ENCODE results near the gene CHCHD3.

- TF ChIP-seq, protein P1, sequence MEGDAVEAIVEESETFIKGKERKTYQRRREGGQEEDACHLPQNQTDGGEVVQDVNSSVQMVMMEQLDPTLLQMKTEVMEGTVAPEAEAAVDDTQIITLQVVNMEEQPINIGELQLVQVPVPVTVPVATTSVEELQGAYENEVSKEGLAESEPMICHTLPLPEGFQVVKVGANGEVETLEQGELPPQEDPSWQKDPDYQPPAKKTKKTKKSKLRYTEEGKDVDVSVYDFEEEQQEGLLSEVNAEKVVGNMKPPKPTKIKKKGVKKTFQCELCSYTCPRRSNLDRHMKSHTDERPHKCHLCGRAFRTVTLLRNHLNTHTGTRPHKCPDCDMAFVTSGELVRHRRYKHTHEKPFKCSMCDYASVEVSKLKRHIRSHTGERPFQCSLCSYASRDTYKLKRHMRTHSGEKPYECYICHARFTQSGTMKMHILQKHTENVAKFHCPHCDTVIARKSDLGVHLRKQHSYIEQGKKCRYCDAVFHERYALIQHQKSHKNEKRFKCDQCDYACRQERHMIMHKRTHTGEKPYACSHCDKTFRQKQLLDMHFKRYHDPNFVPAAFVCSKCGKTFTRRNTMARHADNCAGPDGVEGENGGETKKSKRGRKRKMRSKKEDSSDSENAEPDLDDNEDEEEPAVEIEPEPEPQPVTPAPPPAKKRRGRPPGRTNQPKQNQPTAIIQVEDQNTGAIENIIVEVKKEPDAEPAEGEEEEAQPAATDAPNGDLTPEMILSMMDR (IDR thresholded peaks at IDR 0.05): no peak
- TF ChIP-seq ESRRA (CRISPR knock-in tag; IDR thresholded peaks at IDR 0.05; ENCODE audit: borderline replicate concordance) (no peak), IRF2 (CRISPR knock-in tag; IDR thresholded peaks at IDR 0.05; ENCODE audit: borderline replicate concordance, low read depth) (no peak), FOXP4 (CRISPR knock-in tag; IDR thresholded peaks at IDR 0.05) (no peak), E2F4 (CRISPR knock-in tag; IDR thresholded peaks at IDR 0.05; ENCODE audit: borderline replicate concordance, low read depth) (no peak), MXD4 (CRISPR knock-in tag; IDR thresholded peaks at IDR 0.05; ENCODE audit: borderline replicate concordance) (no peak), ZNF512 (CRISPR knock-in tag; IDR thresholded peaks at IDR 0.05; ENCODE audit: borderline replicate concordance) (no peak), ZNF671 (CRISPR knock-in tag; IDR thresholded peaks at IDR 0.05) (no peak), ZMAT4 (CRISPR knock-in tag; IDR thresholded peaks at IDR 0.05) (no peak), GRHL2 (CRISPR knock-in tag; IDR thresholded peaks at IDR 0.05; ENCODE audit: insufficient replicate concordance, severe bottlenecking) (no peak), ATF6 (CRISPR knock-in tag; IDR thresholded peaks at IDR 0.05) (no peak), TCF7 (CRISPR knock-in tag; IDR thresholded peaks at IDR 0.05; ENCODE audit: low read depth) (no peak), ATF1 (CRISPR knock-in tag; IDR thresholded peaks at IDR 0.05) (no peak)
Measured at GRCh38 chr7:132767378-132767777, 314.5 kb downstream of the CHCHD3 start.

All from WTC11 (cell line).